ENCODE data around the gene PRKN. TPM values are rescaled to one million over a fixed set of nuclear protein-coding genes. Genes with fewer than 3 reads are reported as not detected.

PRKN gene
- total RNA-seq, 1 donor from 2014 or later: 5.7 TPM

DNA sequence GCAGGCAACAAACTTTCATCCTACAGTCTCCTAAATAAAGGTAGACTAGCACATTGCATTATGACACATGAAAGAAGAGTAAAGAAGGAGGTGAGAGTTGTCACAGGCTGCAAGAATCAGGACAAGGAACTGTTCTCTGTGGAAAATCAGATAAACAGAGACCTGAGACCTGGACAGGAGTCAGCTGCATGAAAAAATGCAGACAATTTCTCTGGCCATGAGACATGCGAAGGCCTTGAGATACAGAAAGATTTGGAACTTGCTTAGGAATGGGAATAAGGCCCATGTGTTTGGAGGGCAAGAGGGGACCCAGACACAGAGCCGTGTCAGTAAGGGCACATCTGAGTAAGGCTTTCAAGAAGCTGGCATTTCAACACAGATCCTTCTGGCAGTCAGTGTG, 779.1 kb downstream of the PRKN start:
- Mint-ChIP-seq H3K27ac (ENCODE audit: unreplicated experiment) (no peak overlapping the region), H3K9me3 (ENCODE audit: low read depth) (no peaks in the 10 kb centered on the region), H3K4me3 (ENCODE audit: unreplicated experiment) (no peak overlapping the region), H3K36me3 (ENCODE audit: low read depth) (peaks cover 2% of the 10 kb centered on the region), H3K4me1 (ENCODE audit: low read depth) (no peaks in the 10 kb centered on the region), H3K27me3 (ENCODE audit: low read depth) (no peaks in the 10 kb centered on the region)
- TF ChIP-seq, protein P1, sequence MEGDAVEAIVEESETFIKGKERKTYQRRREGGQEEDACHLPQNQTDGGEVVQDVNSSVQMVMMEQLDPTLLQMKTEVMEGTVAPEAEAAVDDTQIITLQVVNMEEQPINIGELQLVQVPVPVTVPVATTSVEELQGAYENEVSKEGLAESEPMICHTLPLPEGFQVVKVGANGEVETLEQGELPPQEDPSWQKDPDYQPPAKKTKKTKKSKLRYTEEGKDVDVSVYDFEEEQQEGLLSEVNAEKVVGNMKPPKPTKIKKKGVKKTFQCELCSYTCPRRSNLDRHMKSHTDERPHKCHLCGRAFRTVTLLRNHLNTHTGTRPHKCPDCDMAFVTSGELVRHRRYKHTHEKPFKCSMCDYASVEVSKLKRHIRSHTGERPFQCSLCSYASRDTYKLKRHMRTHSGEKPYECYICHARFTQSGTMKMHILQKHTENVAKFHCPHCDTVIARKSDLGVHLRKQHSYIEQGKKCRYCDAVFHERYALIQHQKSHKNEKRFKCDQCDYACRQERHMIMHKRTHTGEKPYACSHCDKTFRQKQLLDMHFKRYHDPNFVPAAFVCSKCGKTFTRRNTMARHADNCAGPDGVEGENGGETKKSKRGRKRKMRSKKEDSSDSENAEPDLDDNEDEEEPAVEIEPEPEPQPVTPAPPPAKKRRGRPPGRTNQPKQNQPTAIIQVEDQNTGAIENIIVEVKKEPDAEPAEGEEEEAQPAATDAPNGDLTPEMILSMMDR (IDR thresholded peaks at IDR 0.05): no peak
- DNase-seq (ENCODE audit: low spot score): no peak

DNA sequence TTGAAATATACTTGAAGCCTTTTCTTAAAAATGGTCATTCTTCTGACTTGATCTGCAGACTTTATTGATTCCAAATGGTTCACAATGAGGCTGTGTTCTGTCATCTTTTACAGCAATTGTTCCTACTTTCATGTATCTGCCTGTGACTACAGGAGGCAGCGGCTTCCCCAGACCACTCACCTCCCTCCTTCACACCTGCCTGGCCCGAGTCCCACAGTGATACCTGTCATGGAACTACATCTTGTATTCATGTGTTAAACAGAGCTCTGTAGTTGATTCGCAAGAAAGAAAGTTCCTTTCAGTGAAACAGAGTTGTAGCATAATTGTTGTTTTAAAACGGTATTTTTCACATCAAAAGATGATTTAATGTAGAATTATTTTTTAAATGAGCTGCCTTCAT, 780.2 kb downstream of the PRKN start:
- TF ChIP-seq, protein P1 (IDR thresholded peaks at IDR 0.05): no peak
- Mint-ChIP-seq H3K9me3 (ENCODE audit: low read depth) (no peaks in the 10 kb centered on the region), H3K4me3 (ENCODE audit: unreplicated experiment) (no peak overlapping the region), H3K27me3 (ENCODE audit: low read depth) (no peaks in the 10 kb centered on the region), H3K36me3 (ENCODE audit: low read depth) (peaks cover 2% of the 10 kb centered on the region), H3K27ac (ENCODE audit: unreplicated experiment) (no peak overlapping the region), H3K4me1 (ENCODE audit: low read depth) (no peaks in the 10 kb centered on the region)
- no peak for DNase-seq (ENCODE audit: low spot score)

DNA sequence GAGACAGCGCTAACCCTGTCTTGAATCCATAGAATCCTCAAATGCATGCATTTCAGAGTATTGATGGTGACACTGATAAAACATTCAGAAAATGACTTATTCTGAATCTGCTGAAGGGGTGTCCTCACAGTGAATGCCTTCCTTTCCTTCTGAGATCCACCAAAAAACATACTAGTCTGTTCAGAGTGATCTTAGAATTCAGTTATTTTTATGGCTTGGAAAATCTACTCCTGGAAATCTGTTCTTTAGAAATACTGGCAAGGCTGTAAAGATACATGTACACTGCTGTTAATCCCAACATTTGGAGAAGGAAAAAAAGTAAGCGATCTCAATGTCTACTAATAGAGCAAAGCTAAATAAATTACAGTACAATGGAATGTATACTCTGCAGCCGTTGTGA, 781.1 kb downstream of the PRKN start:
- DNase-seq (ENCODE audit: low spot score): no peak
- Mint-ChIP-seq H3K4me1 (ENCODE audit: low read depth) (no peaks in the 10 kb centered on the region), H3K4me3 (ENCODE audit: unreplicated experiment) (no peak overlapping the region), H3K27me3 (ENCODE audit: low read depth) (no peaks in the 10 kb centered on the region), H3K9me3 (ENCODE audit: low read depth) (no peaks in the 10 kb centered on the region), H3K27ac (ENCODE audit: unreplicated experiment) (no peak overlapping the region), H3K36me3 (ENCODE audit: low read depth) (peaks cover 2% of the 10 kb centered on the region)
- TF ChIP-seq, protein P1 (IDR thresholded peaks at IDR 0.05): no peak

DNA sequence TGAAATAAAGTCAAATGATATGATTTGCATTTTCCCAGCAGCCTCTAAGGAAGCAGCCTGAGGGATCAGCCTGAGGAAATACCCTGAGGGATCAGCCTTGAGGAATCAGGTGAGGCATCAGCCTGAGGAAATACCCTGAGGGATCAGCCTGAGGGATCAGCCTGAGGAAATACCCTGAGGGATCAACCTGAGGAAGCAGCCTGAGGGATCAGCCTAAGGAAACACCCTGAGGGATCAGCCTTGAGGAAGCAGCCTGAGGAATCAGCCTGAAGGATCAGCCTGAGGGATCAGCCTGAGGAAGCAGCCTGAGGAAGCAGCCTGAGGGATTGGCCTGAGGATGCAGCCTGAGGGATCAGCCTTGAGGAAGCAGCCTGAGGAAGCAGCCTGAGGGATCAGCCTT, 784.0 kb downstream of the PRKN start:
- Mint-ChIP-seq H3K27ac (ENCODE audit: unreplicated experiment) (no peak overlapping the region), H3K4me3 (ENCODE audit: unreplicated experiment) (no peak overlapping the region), H3K36me3 (ENCODE audit: low read depth) (no peaks in the 10 kb centered on the region), H3K9me3 (ENCODE audit: low read depth) (no peaks in the 10 kb centered on the region), H3K27me3 (ENCODE audit: low read depth) (no peaks in the 10 kb centered on the region), H3K4me1 (ENCODE audit: low read depth) (no peaks in the 10 kb centered on the region)
- TF ChIP-seq, protein P1 (IDR thresholded peaks at IDR 0.05): no peak
- DNase-seq (ENCODE audit: low spot score): no peak

DNA sequence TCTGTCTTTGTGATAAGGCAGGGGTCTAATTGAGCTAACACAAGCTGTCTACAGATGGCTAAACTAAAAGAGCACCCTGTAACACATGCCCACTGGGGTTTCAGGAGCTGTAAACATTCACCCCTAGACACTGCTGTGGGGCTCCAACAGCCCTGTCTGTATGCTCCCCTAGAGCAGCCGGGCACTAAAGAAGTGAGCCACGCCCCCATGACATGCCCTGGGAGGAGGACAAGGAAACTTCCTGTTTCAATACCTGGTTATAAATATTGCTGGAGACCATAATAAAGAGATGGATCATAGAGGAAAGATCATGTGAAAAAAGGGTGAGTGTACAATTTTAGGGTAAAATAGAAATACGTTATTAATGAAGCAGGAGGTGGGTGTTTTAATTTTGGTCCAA, 786.0 kb downstream of the PRKN start:
- Mint-ChIP-seq H3K36me3 (ENCODE audit: low read depth) (no peaks in the 10 kb centered on the region), H3K4me1 (ENCODE audit: low read depth) (no peaks in the 10 kb centered on the region), H3K27ac (ENCODE audit: unreplicated experiment) (no peak overlapping the region), H3K27me3 (ENCODE audit: low read depth) (no peaks in the 10 kb centered on the region), H3K9me3 (ENCODE audit: low read depth) (no peaks in the 10 kb centered on the region), H3K4me3 (ENCODE audit: unreplicated experiment) (no peak overlapping the region)
- TF ChIP-seq, protein P1 (IDR thresholded peaks at IDR 0.05): no peak
- DNase-seq (ENCODE audit: low spot score): no peak
